ENCODE measurements around the gene IGFALS. TPM values are rescaled to one million over a fixed set of nuclear protein-coding genes. Genes with fewer than 3 reads are reported as not detected.

IGFALS gene
- polyA plus RNA-seq, 5 donors = 1.1 to 4.2 (median 2.4) TPM

DNA sequence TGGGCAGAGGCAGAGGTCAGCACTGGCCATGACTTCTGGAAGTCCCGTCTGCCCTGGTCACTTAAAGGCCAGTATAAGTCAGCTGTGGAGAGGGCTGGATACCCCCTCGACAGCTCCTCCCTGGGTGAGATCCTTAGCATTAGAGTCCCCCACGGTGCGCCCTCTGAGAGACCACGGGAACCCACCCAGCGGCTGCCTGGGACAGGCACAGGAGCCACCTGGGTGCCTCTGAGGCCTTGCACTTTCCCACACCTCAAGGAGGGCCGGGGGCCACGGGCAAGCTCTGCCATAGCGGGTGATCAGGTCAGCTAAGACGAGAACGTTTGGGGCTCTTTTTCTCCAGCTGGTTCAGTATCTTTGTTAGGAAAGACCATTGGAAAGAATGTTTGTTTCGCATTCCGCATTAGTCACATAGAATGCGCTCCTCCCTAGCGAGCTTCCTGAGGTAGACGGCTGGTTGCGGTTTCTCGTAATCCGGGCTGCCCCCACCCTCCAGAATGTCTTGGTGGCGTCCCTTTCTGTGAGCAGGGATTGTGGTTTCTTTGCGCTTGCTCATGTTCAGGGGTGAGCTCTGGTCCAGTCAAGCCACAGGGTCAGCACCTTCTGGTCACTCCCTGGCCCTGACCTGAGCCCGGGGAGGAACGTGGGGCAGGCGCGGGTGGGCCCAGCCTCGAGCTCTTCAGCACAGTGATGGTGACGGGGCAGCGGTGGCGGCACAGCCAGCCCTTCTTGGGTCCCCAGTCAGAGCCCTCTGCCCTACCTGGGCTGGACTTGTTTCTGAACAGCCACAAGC is 47.4 kb downstream of the IGFALS start:
- no peak for DNase-seq

DNA sequence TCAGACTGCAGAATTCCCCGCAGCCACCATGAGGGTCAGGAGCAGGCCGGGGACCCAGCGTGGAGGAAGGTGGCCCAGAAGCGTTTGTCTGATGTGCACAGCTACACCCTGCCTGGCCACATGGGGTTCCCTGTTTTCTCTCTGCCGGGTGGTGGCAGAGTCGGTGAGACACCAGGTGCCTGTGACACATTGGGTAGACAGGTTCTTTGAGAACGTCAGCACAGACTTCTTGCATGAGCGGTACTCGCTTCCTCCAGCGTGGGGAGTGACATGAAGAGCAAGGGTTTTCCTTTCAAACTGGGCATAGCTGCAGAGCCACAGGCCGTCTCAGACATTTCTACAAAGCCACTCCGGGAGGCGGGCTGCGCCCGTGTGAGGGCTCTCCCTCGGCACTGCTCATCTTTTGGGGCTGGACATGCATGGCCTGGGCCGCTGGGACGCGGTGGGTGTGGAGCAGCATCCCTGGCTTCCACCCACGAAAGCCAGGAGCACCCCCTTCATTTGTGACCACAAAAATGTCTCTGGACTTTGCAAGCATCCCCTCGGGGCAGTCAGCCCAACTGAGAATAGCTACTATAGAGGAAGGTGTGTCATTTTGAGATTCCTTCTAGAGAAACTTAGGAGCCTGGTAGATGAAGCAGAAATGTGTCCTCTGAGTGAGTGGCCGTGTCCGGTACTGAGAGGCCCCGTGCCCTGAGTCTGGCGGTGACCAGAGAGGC is 48.2 kb downstream of the IGFALS start:
- DNase-seq = no peak

DNA sequence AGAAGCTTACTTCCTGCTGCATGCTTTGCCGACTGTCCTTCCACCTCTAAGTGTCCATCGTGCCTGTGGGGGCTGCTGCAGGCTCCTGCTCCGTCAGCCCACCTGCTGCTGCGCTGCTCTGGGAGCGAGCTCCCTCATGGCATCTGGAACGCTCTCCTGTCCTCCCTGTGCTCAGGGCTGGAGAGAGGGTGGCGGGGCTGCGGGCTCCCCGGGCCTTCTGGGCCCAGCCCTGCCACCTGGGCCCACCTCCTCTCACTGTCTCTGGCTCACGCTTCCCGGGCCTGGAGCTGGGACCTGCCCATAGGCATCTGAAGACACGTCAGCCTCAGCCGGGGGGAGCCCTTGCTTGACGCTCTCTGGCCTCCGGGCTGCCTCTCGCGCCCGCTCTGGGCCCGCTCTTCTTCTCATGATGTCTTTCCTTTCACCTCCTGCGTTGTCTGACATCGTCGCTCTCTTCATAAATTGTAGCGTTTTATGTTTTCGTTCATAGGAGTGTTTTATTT is 49.1 kb downstream of the IGFALS start:
- DNase-seq = no peak

DNA sequence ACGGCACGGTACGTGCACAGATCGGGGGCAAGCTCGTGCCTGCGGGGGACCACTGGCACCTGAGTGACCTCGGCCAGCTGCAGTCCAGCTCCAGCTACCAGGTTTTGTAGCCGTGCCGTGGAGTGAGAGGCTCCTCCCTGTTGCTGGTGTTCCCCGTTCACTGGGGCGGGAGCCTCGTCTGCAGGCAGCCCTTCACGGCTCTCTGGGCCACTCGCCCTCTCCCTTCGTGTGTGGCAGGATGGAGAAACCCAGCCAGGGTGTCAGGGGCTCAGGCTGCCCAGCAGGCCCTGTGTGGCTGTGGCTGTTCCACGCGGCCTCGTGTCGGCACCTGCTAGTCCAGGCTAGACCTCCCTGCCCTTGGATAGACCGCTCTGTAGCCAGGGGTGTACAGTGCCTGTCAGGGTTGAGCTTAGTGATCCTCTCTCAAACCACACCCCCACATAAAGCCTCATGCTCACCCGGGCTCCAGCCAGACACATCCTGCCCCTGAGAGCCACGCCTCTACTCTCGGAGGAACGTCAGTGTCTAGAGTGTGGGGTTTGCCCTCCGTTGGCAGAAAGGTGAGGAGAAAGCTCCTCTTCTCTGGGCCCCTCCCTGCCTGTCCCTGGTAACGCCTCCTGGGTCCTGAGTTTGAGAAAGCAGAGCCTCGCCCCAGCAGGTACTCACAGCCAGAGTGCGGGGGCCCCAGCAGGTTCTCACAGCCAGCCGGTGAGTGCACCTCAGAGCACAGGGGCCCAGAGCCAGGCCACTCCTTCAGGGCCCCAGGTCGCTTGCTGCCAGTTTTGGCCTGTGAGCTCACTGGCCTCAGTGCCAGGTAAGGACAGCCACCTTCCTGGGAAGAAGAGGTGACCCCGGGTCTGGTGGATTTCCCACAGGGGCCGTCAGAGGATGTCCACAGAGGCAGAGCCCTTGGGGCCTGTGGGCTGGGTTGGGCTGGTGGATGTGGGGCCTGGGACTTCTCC is 49.8 kb downstream of the IGFALS start:
- no peak for DNase-seq

DNA sequence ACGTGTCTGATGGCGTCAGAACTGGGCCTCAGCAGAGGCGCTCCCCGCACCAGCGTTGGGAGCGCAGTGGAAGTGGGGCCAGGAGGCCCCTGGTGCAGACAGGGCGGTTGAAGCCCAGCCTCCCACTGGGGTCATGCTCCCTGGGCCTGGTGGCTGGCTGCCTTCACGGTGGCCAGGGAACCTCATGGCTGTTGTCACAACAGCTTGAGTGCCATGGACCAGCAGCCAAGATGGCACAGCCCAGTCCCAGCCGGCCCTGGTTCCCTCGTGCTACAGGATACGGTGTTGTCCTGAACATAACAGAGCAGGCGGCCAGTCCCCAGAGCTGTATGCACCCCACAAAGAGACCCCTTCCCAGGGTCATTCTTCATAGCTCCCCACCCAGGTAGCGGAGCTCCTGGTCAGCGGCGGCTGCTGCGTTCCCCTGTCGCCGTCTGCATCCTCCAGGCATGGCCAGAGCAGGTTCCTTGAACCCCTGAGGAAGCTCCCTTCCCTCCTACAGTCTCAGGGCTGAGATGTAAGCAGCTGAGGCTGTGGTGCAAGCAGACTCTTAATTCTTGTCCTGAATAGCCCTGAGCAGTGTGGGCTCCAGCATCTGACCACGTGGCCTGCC is 51.8 kb downstream of the IGFALS start:
- DNase-seq = no peak

DNA sequence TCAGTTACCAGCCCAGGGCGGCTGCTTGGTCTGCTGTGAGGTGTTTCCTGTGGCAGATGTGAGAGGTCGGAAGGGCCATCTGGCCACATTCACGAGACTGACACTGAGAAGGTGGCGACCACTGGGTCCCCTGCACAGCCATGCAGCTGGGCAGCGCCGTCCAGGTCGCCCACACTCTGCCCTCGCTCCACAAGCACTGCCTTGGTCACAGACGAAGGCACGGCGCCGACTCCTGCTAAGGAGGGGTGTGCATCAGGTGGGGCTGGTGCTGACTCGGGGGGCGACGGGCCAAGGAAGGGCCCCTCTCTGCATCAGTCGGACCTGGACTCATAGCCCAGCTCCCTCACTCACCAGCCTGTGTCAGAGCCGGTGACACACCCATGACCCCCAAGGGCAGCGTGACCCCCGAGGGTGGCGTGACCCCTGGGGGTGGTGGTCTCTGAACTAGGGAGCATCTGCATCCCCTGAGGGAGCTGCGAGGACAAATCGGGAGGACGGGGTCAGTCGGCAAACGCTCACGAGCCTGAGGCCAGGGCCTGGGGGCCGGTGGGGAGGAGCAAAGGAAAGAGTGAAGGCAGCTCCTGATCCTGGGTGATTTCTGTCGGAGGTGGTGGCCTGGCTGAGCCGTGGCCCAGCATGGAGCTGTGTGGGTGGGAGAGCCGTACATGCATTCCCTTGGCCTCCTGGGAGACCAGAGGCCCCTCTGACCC is 52.6 kb downstream of the IGFALS start:
- DNase-seq = no peak

Other genes with a start within 250 kb of the IGFALS start
- 10 to 100 TPM; 26.8 to 36.6 (median 28.8) TPM for gene IFT140, start 181.6 kb downstream of the IGFALS start, polyA plus RNA-seq (ENCODE audit: insufficient read depth in 1 of 5, insufficient read length in 5 of 5, low replicate concordance in 1 of 5)
- gene CRAMP1, start 181.3 kb downstream of the IGFALS start, polyA plus RNA-seq (ENCODE audit: insufficient read depth in 1 of 5, insufficient read length in 5 of 5, low replicate concordance in 1 of 5) = 10 to 100 TPM; 19.7 to 27.7 (median 24.5) TPM
- gene JPT2, start 115.4 kb downstream of the IGFALS start, polyA plus RNA-seq (ENCODE audit: insufficient read depth in 1 of 5, insufficient read length in 5 of 5, low replicate concordance in 1 of 5) = 10 to 100 TPM; 64.2 to 77.3 (median 73.7) TPM
- gene MAPK8IP3, start 87.5 kb downstream of the IGFALS start, polyA plus RNA-seq (ENCODE audit: insufficient read depth in 1 of 5, insufficient read length in 5 of 5, low replicate concordance in 1 of 5) = 10 to 100 TPM; 45.3 to 74.0 (median 61.9) TPM
- 10 to 100 TPM; 16.6 to 56.6 (median 30.3) TPM for gene NME3, start 22.2 kb downstream of the IGFALS start, polyA plus RNA-seq (ENCODE audit: insufficient read depth in 1 of 5, insufficient read length in 5 of 5, low replicate concordance in 1 of 5)
- 10 to 100 TPM in 1 of 5 donors, 1 to 10 TPM in 4; 6.7 to 10.5 (median 7.8) TPM for gene EME2, start 20.9 kb downstream of the IGFALS start, polyA plus RNA-seq (ENCODE audit: insufficient read depth in 1 of 5, insufficient read length in 5 of 5, low replicate concordance in 1 of 5)
- 10 to 100 TPM; 51.5 to 82.1 (median 57.4) TPM for gene MRPS34, start 20.6 kb downstream of the IGFALS start, polyA plus RNA-seq (ENCODE audit: insufficient read depth in 1 of 5, insufficient read length in 5 of 5, low replicate concordance in 1 of 5)
- 10 to 100 TPM; 24.0 to 47.3 (median 35.9) TPM for gene SPSB3, start 11.1 kb downstream of the IGFALS start, polyA plus RNA-seq (ENCODE audit: insufficient read depth in 1 of 5, insufficient read length in 5 of 5, low replicate concordance in 1 of 5)
- 10 to 100 TPM; 26.4 to 71.8 (median 40.8) TPM for gene NUBP2, start 10.7 kb downstream of the IGFALS start, polyA plus RNA-seq (ENCODE audit: insufficient read depth in 1 of 5, insufficient read length in 5 of 5, low replicate concordance in 1 of 5)
- gene HAGH, start 33.1 kb upstream of the IGFALS start, polyA plus RNA-seq (ENCODE audit: insufficient read depth in 1 of 5, insufficient read length in 5 of 5, low replicate concordance in 1 of 5) = 10 to 100 TPM; 20.1 to 32.2 (median 26.6) TPM
- gene FAHD1, start 33.5 kb upstream of the IGFALS start, polyA plus RNA-seq (ENCODE audit: insufficient read depth in 1 of 5, insufficient read length in 5 of 5, low replicate concordance in 1 of 5) = 10 to 100 TPM; 16.2 to 25.2 (median 16.9) TPM
- under 1 TPM; 0.23 to 0.86 (median 0.51) TPM for gene MEIOB, start 78.5 kb upstream of the IGFALS start, polyA plus RNA-seq (ENCODE audit: insufficient read depth in 1 of 5, insufficient read length in 5 of 5, low replicate concordance in 1 of 5)
- gene HS3ST6, start 124.7 kb upstream of the IGFALS start, polyA plus RNA-seq (ENCODE audit: insufficient read depth in 1 of 5, insufficient read length in 5 of 5, low replicate concordance in 1 of 5) = under 1 TPM; 0.09 to 0.40 (median 0.18) TPM
- 10 to 100 TPM; 11.8 to 22.8 (median 14.9) TPM for gene MSRB1, start 149.5 kb upstream of the IGFALS start, polyA plus RNA-seq (ENCODE audit: insufficient read depth in 1 of 5, insufficient read length in 5 of 5, low replicate concordance in 1 of 5)
- gene RPL3L, start 161.0 kb upstream of the IGFALS start, polyA plus RNA-seq (ENCODE audit: insufficient read depth in 1 of 5, insufficient read length in 5 of 5, low replicate concordance in 1 of 5) = 1 to 10 TPM in 1 of 5 donors, under 1 TPM in 4; 0.05 to 2.0 (median 0.18) TPM
- gene NDUFB10, start 165.8 kb upstream of the IGFALS start, polyA plus RNA-seq (ENCODE audit: insufficient read depth in 1 of 5, insufficient read length in 5 of 5, low replicate concordance in 1 of 5) = 100 to 1,000 TPM in 1 of 5 donors, 10 to 100 TPM in 4; 78.0 to 123 (median 87.7) TPM
- 1,000 to 10,000 TPM; 2,201 to 2,837 (median 2,396) TPM for gene RPS2, start 171.1 kb upstream of the IGFALS start, polyA plus RNA-seq (ENCODE audit: insufficient read depth in 1 of 5, insufficient read length in 5 of 5, low replicate concordance in 1 of 5)
- under 1 TPM in 1 of 5 donors, not detected in 4; 0.13 TPM for gene RNF151, start 173.2 kb upstream of the IGFALS start, polyA plus RNA-seq (ENCODE audit: insufficient read depth in 1 of 5, insufficient read length in 5 of 5, low replicate concordance in 1 of 5)
- 10 to 100 TPM; 22.8 to 42.3 (median 28.9) TPM for gene TBL3, start 178.3 kb upstream of the IGFALS start, polyA plus RNA-seq (ENCODE audit: insufficient read depth in 1 of 5, insufficient read length in 5 of 5, low replicate concordance in 1 of 5)
- under 1 TPM in 4 of 5 donors, not detected in 1; 0.18 to 0.57 (median 0.39) TPM for gene NOXO1, start 187.8 kb upstream of the IGFALS start, polyA plus RNA-seq (ENCODE audit: insufficient read depth in 1 of 5, insufficient read length in 5 of 5, low replicate concordance in 1 of 5)
- 10 to 100 TPM; 17.0 to 28.1 (median 21.1) TPM for gene GFER, start 190.5 kb upstream of the IGFALS start, polyA plus RNA-seq (ENCODE audit: insufficient read depth in 1 of 5, insufficient read length in 5 of 5, low replicate concordance in 1 of 5)
- under 1 TPM; 0.46 to 0.80 (median 0.65) TPM for gene SYNGR3, start 196.3 kb upstream of the IGFALS start, polyA plus RNA-seq (ENCODE audit: insufficient read depth in 1 of 5, insufficient read length in 5 of 5, low replicate concordance in 1 of 5)
- 10 to 100 TPM; 11.9 to 32.1 (median 19.9) TPM for gene ZNF598, start 216.1 kb upstream of the IGFALS start, polyA plus RNA-seq (ENCODE audit: insufficient read depth in 1 of 5, insufficient read length in 5 of 5, low replicate concordance in 1 of 5)
- gene NPW, start 226.1 kb upstream of the IGFALS start, polyA plus RNA-seq (ENCODE audit: insufficient read depth in 1 of 5, insufficient read length in 5 of 5, low replicate concordance in 1 of 5) = 1 to 10 TPM; 1.1 to 7.9 (median 2.3) TPM
- gene NHERF2, start 233.2 kb upstream of the IGFALS start, polyA plus RNA-seq (ENCODE audit: insufficient read depth in 1 of 5, insufficient read length in 5 of 5, low replicate concordance in 1 of 5) = 100 to 1,000 TPM in 2 of 5 donors, 10 to 100 TPM in 3; 63.1 to 196 (median 91.8) TPM

Data from right lung (tissue), 5 donors.